Measurements from ENCODE around the gene PRR22.

Gene PRR22

GRCh38 chr19:5795382-5795919 lies 10.9 kb upstream of the PRR22 start:
- H3K27me3 ChIP-seq (replicated peaks; ENCODE audit: insufficient read depth, low read length), result peaks cover 46% of the 10 kb centered on the region
- no peak overlapping the region for H3K4me2 ChIP-seq (ENCODE audit: low read depth, low read length)
- H3K27ac ChIP-seq (ENCODE audit: low read length), result no peak overlapping the region
- no peaks in the 10 kb centered on the region for H3K4me1 ChIP-seq (ENCODE audit: low read length)
- no peak overlapping the region for H3K4me3 ChIP-seq (ENCODE audit: low read length)
- TF ChIP-seq, protein P1, sequence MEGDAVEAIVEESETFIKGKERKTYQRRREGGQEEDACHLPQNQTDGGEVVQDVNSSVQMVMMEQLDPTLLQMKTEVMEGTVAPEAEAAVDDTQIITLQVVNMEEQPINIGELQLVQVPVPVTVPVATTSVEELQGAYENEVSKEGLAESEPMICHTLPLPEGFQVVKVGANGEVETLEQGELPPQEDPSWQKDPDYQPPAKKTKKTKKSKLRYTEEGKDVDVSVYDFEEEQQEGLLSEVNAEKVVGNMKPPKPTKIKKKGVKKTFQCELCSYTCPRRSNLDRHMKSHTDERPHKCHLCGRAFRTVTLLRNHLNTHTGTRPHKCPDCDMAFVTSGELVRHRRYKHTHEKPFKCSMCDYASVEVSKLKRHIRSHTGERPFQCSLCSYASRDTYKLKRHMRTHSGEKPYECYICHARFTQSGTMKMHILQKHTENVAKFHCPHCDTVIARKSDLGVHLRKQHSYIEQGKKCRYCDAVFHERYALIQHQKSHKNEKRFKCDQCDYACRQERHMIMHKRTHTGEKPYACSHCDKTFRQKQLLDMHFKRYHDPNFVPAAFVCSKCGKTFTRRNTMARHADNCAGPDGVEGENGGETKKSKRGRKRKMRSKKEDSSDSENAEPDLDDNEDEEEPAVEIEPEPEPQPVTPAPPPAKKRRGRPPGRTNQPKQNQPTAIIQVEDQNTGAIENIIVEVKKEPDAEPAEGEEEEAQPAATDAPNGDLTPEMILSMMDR (IDR thresholded peaks at IDR 0.05; ENCODE audit: low read length), result no peak
- TF ChIP-seq EZH2 (optimal IDR thresholded peaks at IDR 0.05; ENCODE audit: low read depth, low read length) (no peak), EZH2phosphoT487 (IDR thresholded peaks at IDR 0.05; ENCODE audit: low read length) (no peak)
- H3F3A ChIP-seq (ENCODE audit: insufficient read depth, low read length), result no peaks in the 10 kb centered on the region
- H3K36me3 ChIP-seq (replicated peaks; ENCODE audit: insufficient read depth, low read length), result no peaks in the 10 kb centered on the region
- H3K79me2 ChIP-seq (ENCODE audit: low read length), result no peaks in the 10 kb centered on the region
- no peak for DNase-seq
- no peak overlapping the region for H3K9ac ChIP-seq (ENCODE audit: low read length)
- no peak overlapping the region for H2AFZ ChIP-seq (ENCODE audit: low read length)
- no peaks in the 10 kb centered on the region for H3K9me3 ChIP-seq (replicated peaks; ENCODE audit: insufficient read depth, low read length)
- H4K20me1 ChIP-seq (ENCODE audit: insufficient read depth, low read length), result no peaks in the 10 kb centered on the region
- no peaks in the 10 kb centered on the region for H3K9me2 ChIP-seq (replicated peaks; ENCODE audit: insufficient read depth, low read length)

GRCh38 chr19:5793188-5793587 lies 8.6 kb upstream of the PRR22 start:
- Histone ChIP-seq H3K9ac (ENCODE audit: low read length) (no peak overlapping the region), H3K4me3 (ENCODE audit: low read length) (no peak overlapping the region), H4K20me1 (ENCODE audit: insufficient read depth, low read length) (no peaks in the 10 kb centered on the region), H3K4me1 (ENCODE audit: low read length) (no peaks in the 10 kb centered on the region; the same call in 1 of the 2 replicates), H3F3A (ENCODE audit: insufficient read depth, low read length) (no peaks in the 10 kb centered on the region), H3K9me3 (replicated peaks; ENCODE audit: insufficient read depth, low read length) (no peaks in the 10 kb centered on the region), H3K36me3 (replicated peaks; ENCODE audit: insufficient read depth, low read length) (no peaks in the 10 kb centered on the region), H2AFZ (ENCODE audit: low read length) (no peak overlapping the region), H3K27me3 (replicated peaks; ENCODE audit: insufficient read depth, low read length) (peaks cover 24% of the 10 kb centered on the region), H3K9me2 (replicated peaks; ENCODE audit: insufficient read depth, low read length) (no peaks in the 10 kb centered on the region), H3K79me2 (ENCODE audit: low read length) (peaks cover 16% of the 10 kb centered on the region), H3K27ac (ENCODE audit: low read length) (no peak overlapping the region), H3K4me2 (ENCODE audit: low read depth, low read length) (no peak overlapping the region)
- TF ChIP-seq, protein P1 (IDR thresholded peaks at IDR 0.05; ENCODE audit: low read length), result no peak
- TF ChIP-seq EZH2phosphoT487 (IDR thresholded peaks at IDR 0.05; ENCODE audit: low read length), result no peak
- TF ChIP-seq EZH2 (optimal IDR thresholded peaks at IDR 0.05; ENCODE audit: low read depth, low read length), result no peak
- no peak for DNase-seq

GRCh38 chr19:5792224-5792623 lies 7.7 kb upstream of the PRR22 start:
- Histone ChIP-seq H3K9me2 (replicated peaks; ENCODE audit: insufficient read depth, low read length) (no peaks in the 10 kb centered on the region), H3K4me1 (ENCODE audit: low read length) (no peaks in the 10 kb centered on the region; the same call in 1 of the 2 replicates), H3K27ac (ENCODE audit: low read length) (no peak overlapping the region), H3K9me3 (replicated peaks; ENCODE audit: insufficient read depth, low read length) (no peaks in the 10 kb centered on the region), H2AFZ (ENCODE audit: low read length) (no peak overlapping the region), H3K79me2 (ENCODE audit: low read length) (peaks cover 16% of the 10 kb centered on the region), H3K27me3 (replicated peaks; ENCODE audit: insufficient read depth, low read length) (peaks cover 26% of the 10 kb centered on the region), H4K20me1 (ENCODE audit: insufficient read depth, low read length) (no peaks in the 10 kb centered on the region), H3K4me2 (ENCODE audit: low read depth, low read length) (no peak overlapping the region), H3K36me3 (replicated peaks; ENCODE audit: insufficient read depth, low read length) (no peaks in the 10 kb centered on the region), H3F3A (ENCODE audit: insufficient read depth, low read length) (no peaks in the 10 kb centered on the region), H3K4me3 (ENCODE audit: low read length) (no peak overlapping the region), H3K9ac (ENCODE audit: low read length) (no peak overlapping the region)
- TF ChIP-seq, protein P1 (IDR thresholded peaks at IDR 0.05; ENCODE audit: low read length), result no peak
- no peak for TF ChIP-seq EZH2phosphoT487 (IDR thresholded peaks at IDR 0.05; ENCODE audit: low read length)
- no peak for TF ChIP-seq EZH2 (optimal IDR thresholded peaks at IDR 0.05; ENCODE audit: low read depth, low read length)
- DNase-seq, result no peak
